ENCODE data around the gene TMC7.

Gene TMC7

GRCh38 chr16:19112099-19112407 is 128.3 kb downstream of the TMC7 start:
- no peak for DNase-seq (ENCODE audit: low read depth in 1 of 2, low spot score in 1 of 2)

Data from stimulated activated CD4-positive, alpha-beta T cell treated with anti-CD3 and anti-CD28 coated beads, Interleukin-15, amount 100 ng/mL, for 1 hour (primary cell).